Vagina (tissue), 2 donors: ENCODE measurements around the gene EPHB6.

Experiments used
- CTCF ChIP-seq, 3 experiments: fragments of 450-650 bp in 2 of 3; fragments of 200-600 bp in 1 of 3; sonication (generic) in 1 of 3; IDR thresholded peaks; one replicate each; pipeline ENCODE4 v1.5.1; 2017 to 2019; ENCODE audit warnings: antibody characterized with exemption in 3 of 3, mild to moderate bottlenecking in 2 of 3, moderate library complexity in 2 of 3
- POLR2A ChIP-seq, 2 donors: fragments of 450-650 bp; IDR thresholded peaks; one replicate each; pipeline ENCODE4 v1.6.1; 2017; ENCODE audit warnings: antibody characterized with exemption in 2 of 2, mild to moderate bottlenecking in 2 of 2, moderate library complexity in 2 of 2
- POLR2AphosphoS5 ChIP-seq, 2 donors: sonication (generic); formaldehyde crosslinking; IDR thresholded peaks; one replicate each; pipeline ENCODE4 v1.9.0; 2017; ENCODE audit warnings: antibody characterized with exemption in 2 of 2, mild to moderate bottlenecking in 2 of 2, low read depth in 1 of 2; ENCODE audit not compliant: insufficient read depth in 1 of 2

- TF ChIP-seq POLR2AphosphoS5 (IDR thresholded peaks at IDR 0.05; ENCODE audit: insufficient read depth in 1 of 2, low read depth in 1 of 2) (no peak), CTCF (IDR thresholded peaks at IDR 0.05) (no peak), POLR2A (IDR thresholded peaks at IDR 0.05) (no peak)
Observed at GRCh38 chr7:142883145-142883544, 28.3 kb downstream of the EPHB6 start.
